Natural killer cell (primary cell): ENCODE results near the gene ANKLE1. TPM values are rescaled to one million over a fixed set of nuclear protein-coding genes. Genes with fewer than 3 reads are reported as not detected.

ENCODE experiments used
- ATAC-seq, 3 donors: fragments of 150-1000 bp in 2 of 3; fragments of 200-7000 bp in 1 of 3; cut with Tn5 transposase; 1 replicate in 1 of 3; 2 replicates in 2 of 3; pipeline ENCODE4 v1.10.0; 2021; ENCODE audit warnings: mild to moderate bottlenecking in 2 of 3, moderate library complexity in 2 of 3
- DNase-seq, 2 donors: peaks; one replicate each; pipeline versions ENCODE4 v3.0.0 to v3.0.0-alpha.2; 2013 to 2021; ENCODE audit warnings: mixed read lengths in 1 of 2
- H3K27ac ChIP-seq: one replicate; pipeline ENCODE4 v1.5.1; 2013; ENCODE audit warnings: mild to moderate bottlenecking, low read length
- H3K27me3 ChIP-seq: one replicate; pipeline ENCODE4 v1.6.1; 2013; ENCODE audit warnings: low read length; ENCODE audit not compliant: control insufficient read depth, insufficient read depth
- H3K36me3 ChIP-seq: one replicate; pipeline ENCODE4 v1.6.1; 2013; ENCODE audit warnings: low read length; ENCODE audit not compliant: control insufficient read depth, insufficient read depth
- H3K4me1 ChIP-seq: one replicate; pipeline ENCODE4 v1.6.1; 2013; ENCODE audit warnings: low read length; ENCODE audit not compliant: control insufficient read depth, insufficient read depth
- H3K4me3 ChIP-seq: one replicate; pipeline ENCODE4 v1.5.1; 2013; ENCODE audit warnings: low read length
- H3K9me3 ChIP-seq: one replicate; pipeline ENCODE4 v1.6.1; 2013; ENCODE audit warnings: low read length; ENCODE audit not compliant: control insufficient read depth, insufficient read depth
- H3K27ac Mint-ChIP-seq, 2 donors: one replicate each; pipeline ENCODE4 v1.8.0; 2022; ENCODE audit warnings: mild to moderate bottlenecking in 2 of 2, mixed read lengths in 2 of 2, moderate library complexity in 1 of 2
- H3K27me3 Mint-ChIP-seq, 2 donors: one replicate each; pipeline ENCODE4 v1.8.0; 2022; ENCODE audit warnings: low read depth in 2 of 2, mixed read lengths in 2 of 2
- H3K36me3 Mint-ChIP-seq: one replicate; pipeline ENCODE4 v1.8.0; 2022; ENCODE audit warnings: mixed read lengths
- H3K4me1 Mint-ChIP-seq, 2 donors: one replicate each; pipeline ENCODE4 v1.8.0; 2022; ENCODE audit warnings: mixed read lengths in 2 of 2
- H3K4me3 Mint-ChIP-seq: one replicate; pipeline ENCODE4 v1.8.0; 2022; ENCODE audit warnings: mild to moderate bottlenecking, moderate library complexity, mixed read lengths
- H3K9me3 Mint-ChIP-seq, 2 donors: one replicate each; pipeline ENCODE4 v1.8.0; 2022; ENCODE audit warnings: mixed read lengths in 2 of 2
- WGBS: methylation state at CpG from one replicate; pipeline ENCODE4 v1.1.7; 2013; ENCODE audit warnings: missing lambda C conversion rate; ENCODE audit not compliant: insufficient coverage; 5-methylcytosine and 5-hydroxymethylcytosine counted together
- intact Hi-C: fragments of 100-400 bp; cut with micrococcal nuclease; formaldehyde crosslinking; loops from one replicate; pipeline ENCODE4 v1.14.2; 2022
- total RNA-seq, 4 donors: library from RNA; stranded (reverse); fragments of 120-200 nt in 1 of 4; gene quantifications; one replicate each; pipeline versions ENCODE4 v1.2.3 to v1.2.4, GENCODE V29; 2013 to 2022
- TF ChIP-seq, protein P1 (sequence below): fragments of 200-600 bp; IDR thresholded peaks from one replicate; pipeline ENCODE4 v1.8.0; 2022; ENCODE audit warnings: antibody characterized with exemption

ANKLE1 gene
- total RNA-seq, 3 donors from 2014 or later (not counting 1 experiment from before 2014, with no cell fraction given) = 1.3 to 3.6 (median 2.0) TPM

DNA sequence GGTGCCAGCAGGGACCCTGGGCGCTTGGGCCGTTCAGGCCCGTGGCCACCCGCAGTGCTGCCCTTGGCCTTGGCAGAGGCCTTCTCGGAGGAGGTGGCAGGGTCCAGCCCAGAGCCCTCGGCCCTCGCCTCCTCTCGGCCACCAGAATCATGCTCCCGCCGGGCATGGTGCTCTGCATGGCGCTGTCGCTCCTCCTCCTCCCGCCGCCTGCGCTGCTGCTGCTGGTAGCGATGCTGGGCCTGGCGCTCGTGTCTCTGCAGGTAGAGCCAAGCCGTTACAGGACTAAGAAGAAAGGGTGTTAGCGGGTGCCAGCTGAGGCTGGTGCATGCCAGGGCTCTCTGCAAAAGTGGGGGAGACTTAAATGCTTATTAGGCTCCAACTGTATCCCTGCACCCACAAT, 43.4 kb downstream of the ANKLE1 start:
- TF ChIP-seq, protein P1, sequence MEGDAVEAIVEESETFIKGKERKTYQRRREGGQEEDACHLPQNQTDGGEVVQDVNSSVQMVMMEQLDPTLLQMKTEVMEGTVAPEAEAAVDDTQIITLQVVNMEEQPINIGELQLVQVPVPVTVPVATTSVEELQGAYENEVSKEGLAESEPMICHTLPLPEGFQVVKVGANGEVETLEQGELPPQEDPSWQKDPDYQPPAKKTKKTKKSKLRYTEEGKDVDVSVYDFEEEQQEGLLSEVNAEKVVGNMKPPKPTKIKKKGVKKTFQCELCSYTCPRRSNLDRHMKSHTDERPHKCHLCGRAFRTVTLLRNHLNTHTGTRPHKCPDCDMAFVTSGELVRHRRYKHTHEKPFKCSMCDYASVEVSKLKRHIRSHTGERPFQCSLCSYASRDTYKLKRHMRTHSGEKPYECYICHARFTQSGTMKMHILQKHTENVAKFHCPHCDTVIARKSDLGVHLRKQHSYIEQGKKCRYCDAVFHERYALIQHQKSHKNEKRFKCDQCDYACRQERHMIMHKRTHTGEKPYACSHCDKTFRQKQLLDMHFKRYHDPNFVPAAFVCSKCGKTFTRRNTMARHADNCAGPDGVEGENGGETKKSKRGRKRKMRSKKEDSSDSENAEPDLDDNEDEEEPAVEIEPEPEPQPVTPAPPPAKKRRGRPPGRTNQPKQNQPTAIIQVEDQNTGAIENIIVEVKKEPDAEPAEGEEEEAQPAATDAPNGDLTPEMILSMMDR = no peak
- 97% methylated on average over 20 of the region's 20 CpGs for WGBS
- H3K4me1 ChIP-seq = peaks cover 21% of the 10 kb centered on the region
- H3K4me3 Mint-ChIP-seq = no peak overlapping the region
- no peak overlapping the region for H3K27ac Mint-ChIP-seq
- no peak overlapping the region for H3K4me3 ChIP-seq
- peaks cover 12% of the 10 kb centered on the region for H3K36me3 ChIP-seq
- no peak for ATAC-seq
- H3K36me3 Mint-ChIP-seq = no peaks in the 10 kb centered on the region
- no peaks in the 10 kb centered on the region for H3K9me3 ChIP-seq
- DNase-seq = no peak
- intact Hi-C loops = no loop called here
- H3K27ac ChIP-seq = no peak overlapping the region
- no peaks in the 10 kb centered on the region for H3K27me3 Mint-ChIP-seq
- peaks cover 0 to 13% of the 10 kb centered on the region in 2 donors for H3K4me1 Mint-ChIP-seq
- H3K9me3 Mint-ChIP-seq = no peaks in the 10 kb centered on the region
- no peaks in the 10 kb centered on the region for H3K27me3 ChIP-seq

DNA sequence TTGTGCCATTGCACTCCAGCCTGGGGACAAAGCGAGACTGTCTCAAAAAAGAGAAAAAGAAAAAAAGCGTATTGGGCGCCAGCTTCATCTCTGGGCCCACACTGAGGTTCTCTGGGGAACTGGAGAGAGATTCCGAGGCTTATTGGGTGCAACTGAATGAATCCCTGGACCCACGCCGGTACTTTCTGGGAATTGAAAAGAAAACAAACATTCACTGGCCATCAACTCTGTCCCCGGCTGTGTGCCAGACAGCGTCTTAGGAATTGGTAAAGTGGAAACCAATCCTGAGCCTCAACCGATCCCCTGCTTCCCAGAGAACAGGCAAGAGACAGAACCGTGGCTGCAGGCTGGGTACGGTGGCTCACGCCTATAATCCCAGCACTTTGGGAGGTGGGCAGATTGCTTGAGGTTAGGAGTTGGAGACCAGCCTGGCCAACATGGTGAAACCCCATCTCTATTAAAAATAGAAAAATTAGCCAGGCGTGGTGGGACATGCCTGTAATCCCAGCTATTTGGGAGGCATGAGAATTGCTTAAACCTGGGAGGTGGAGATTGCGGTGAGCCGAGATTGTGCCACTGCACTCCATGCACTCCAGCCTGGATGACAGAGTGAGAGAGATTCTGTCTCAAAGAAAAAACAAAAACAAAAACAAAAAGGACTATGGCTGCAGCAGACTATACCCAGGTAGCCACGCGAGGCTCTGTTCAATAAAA, 44.3 kb downstream of the ANKLE1 start:
- Histone ChIP-seq H3K4me3 (no peak overlapping the region), H3K4me1 (peaks cover 22% of the 10 kb centered on the region), H3K27me3 (no peaks in the 10 kb centered on the region), H3K36me3 (peaks cover 6% of the 10 kb centered on the region), H3K27ac (no peak overlapping the region), H3K9me3 (no peaks in the 10 kb centered on the region)
- intact Hi-C loops = no loop called here
- TF ChIP-seq, protein P1 = no peak
- WGBS = 98% methylated on average over 17 of the region's 17 CpGs
- ATAC-seq (no peak), DNase-seq (no peak)
- H3K36me3 Mint-ChIP-seq = no peaks in the 10 kb centered on the region
- H3K9me3 Mint-ChIP-seq = no peaks in the 10 kb centered on the region
- H3K27me3 Mint-ChIP-seq = no peaks in the 10 kb centered on the region
- no peak overlapping the region for H3K4me3 Mint-ChIP-seq
- peaks cover 0 to 18% of the 10 kb centered on the region in 2 donors for H3K4me1 Mint-ChIP-seq
- H3K27ac Mint-ChIP-seq = no peak overlapping the region

DNA sequence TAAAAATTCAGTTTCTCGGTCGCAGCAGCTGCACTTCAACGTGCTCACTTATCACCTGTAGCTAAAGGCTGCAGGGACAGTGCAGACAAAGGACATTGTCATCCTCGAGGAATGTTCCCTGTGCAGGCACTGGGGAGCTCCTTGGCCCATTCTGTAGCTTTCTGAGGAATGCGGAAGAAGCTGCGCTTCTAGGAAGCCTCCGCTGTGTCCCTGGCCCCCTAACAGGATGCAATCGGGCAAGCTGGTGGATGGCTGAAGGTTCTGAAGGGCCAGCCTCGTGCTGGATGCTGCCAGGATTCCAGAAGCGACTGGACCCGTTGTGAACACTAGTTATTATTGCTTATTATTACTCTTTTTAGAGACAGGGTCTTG, 44.9 kb downstream of the ANKLE1 start:
- intact Hi-C loops = no loop called here
- H3K9me3 Mint-ChIP-seq = no peaks in the 10 kb centered on the region
- no peak for ATAC-seq
- no peak overlapping the region for H3K4me3 Mint-ChIP-seq
- Histone ChIP-seq H3K4me3 (no peak overlapping the region), H3K27me3 (no peaks in the 10 kb centered on the region), H3K36me3 (peaks cover 5% of the 10 kb centered on the region), H3K27ac (no peak overlapping the region), H3K4me1 (peaks cover 22% of the 10 kb centered on the region), H3K9me3 (no peaks in the 10 kb centered on the region)
- DNase-seq = no peak
- no peak overlapping the region for H3K27ac Mint-ChIP-seq
- H3K4me1 Mint-ChIP-seq = peaks cover 0 to 18% of the 10 kb centered on the region in 2 donors
- TF ChIP-seq, protein P1 = no peak
- H3K36me3 Mint-ChIP-seq = no peaks in the 10 kb centered on the region
- 89% methylated on average over 11 of the region's 11 CpGs for whole genome bisulfite sequencing
- no peaks in the 10 kb centered on the region for H3K27me3 Mint-ChIP-seq
